ENCODE measurements around the gene GNG14.

GNG14 gene

DNA sequence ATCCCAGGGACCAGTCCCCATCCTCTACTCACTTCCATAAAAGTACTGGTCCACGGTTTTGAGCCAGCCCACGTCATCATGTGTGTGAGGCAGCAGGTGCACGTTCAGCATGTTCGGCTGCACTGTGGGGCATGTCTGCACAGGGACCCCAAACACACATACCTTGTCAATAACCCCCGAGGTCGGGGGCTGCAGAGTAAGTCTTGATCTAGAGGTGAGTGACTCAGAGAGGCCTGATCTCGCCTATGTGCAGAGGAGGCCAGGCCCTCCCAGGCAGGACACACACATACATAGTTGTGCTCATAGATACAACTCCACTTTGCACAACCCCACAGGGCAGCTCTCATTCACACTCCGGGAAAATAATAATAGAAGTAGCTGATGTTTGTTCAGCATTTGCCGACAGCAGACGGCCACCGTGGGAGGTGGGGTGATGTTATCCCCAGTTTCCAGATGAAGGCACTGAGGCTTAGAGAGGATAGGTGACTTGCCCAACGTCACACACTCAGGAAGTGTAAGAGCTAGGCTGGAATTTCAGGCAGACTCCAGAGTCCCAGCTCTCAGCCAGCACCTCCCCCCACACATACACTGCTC is 22.0 kb upstream of the GNG14 start:
- no peak for DNase-seq
- Histone ChIP-seq H3K36me3 (peaks cover 12% of the 10 kb centered on the region; the same call in 1 of the 2 replicates), H3K4me3 (ENCODE audit: low read depth, low read length) (peak overlapping the region; percentile 89), H3K27me3 (no peaks in the 10 kb centered on the region), H3K9me3 (no peaks in the 10 kb centered on the region), H3K4me1 (no peaks in the 10 kb centered on the region)
- TF ChIP-seq, protein P1, sequence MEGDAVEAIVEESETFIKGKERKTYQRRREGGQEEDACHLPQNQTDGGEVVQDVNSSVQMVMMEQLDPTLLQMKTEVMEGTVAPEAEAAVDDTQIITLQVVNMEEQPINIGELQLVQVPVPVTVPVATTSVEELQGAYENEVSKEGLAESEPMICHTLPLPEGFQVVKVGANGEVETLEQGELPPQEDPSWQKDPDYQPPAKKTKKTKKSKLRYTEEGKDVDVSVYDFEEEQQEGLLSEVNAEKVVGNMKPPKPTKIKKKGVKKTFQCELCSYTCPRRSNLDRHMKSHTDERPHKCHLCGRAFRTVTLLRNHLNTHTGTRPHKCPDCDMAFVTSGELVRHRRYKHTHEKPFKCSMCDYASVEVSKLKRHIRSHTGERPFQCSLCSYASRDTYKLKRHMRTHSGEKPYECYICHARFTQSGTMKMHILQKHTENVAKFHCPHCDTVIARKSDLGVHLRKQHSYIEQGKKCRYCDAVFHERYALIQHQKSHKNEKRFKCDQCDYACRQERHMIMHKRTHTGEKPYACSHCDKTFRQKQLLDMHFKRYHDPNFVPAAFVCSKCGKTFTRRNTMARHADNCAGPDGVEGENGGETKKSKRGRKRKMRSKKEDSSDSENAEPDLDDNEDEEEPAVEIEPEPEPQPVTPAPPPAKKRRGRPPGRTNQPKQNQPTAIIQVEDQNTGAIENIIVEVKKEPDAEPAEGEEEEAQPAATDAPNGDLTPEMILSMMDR (IDR thresholded peaks at IDR 0.05; ENCODE audit: low read depth, low read length) = no peak

DNA sequence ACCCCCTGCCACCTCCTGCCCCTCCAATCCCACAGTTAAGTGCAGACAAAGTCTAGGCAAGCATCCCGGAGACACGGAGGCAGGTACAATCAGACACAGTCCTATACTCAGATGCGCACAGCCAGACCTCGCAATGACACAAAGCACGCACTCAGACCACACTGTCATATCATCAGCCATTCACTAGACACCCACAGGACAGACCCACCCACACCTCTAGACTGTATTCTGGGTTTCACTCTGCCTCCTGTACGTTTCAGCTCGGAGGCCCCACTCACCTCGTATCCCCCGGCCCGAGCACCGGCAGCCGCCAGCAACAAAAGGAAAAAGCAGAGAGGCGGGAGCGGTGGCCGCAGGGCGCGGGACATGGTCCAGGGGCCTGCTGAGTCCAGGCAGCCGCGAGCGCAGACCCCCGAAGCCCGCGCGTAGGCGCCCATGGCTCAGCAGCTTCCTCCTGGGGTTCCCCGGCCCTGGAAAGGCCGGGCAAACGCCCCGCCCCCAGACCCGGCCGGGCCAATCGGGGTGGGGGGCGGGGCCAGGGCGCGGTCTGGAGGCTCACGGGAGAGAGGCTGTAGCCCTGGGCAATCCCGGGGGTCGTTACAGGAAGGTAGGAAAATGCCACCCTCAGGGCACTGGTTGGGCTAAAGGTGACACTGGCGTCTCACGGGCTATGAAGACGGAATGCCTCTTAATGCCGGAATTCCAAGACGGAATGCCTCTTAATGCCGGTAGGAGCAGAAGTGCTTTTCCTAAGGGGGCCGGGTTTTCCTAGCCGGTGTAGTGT is 21.3 kb upstream of the GNG14 start, which contains the start of the genes MAN2B1 and WDR83:
TSS of gene MAN2B1 (minus strand) at position 478 of the 784 bp plus-strand sequence. CDS start at position 437, 41 bp downstream.
TSS of gene WDR83 (plus strand) at position 543 of the 784 bp plus-strand sequence. CDS start 2,984 bp downstream, outside the sequence.
- Histone ChIP-seq H3K36me3 (peaks cover 12% of the 10 kb centered on the region; the same call in 1 of the 2 replicates), H3K27me3 (no peaks in the 10 kb centered on the region)
- TF ChIP-seq, protein P1 (IDR thresholded peaks at IDR 0.05; ENCODE audit: low read depth, low read length) = no peak

DNA sequence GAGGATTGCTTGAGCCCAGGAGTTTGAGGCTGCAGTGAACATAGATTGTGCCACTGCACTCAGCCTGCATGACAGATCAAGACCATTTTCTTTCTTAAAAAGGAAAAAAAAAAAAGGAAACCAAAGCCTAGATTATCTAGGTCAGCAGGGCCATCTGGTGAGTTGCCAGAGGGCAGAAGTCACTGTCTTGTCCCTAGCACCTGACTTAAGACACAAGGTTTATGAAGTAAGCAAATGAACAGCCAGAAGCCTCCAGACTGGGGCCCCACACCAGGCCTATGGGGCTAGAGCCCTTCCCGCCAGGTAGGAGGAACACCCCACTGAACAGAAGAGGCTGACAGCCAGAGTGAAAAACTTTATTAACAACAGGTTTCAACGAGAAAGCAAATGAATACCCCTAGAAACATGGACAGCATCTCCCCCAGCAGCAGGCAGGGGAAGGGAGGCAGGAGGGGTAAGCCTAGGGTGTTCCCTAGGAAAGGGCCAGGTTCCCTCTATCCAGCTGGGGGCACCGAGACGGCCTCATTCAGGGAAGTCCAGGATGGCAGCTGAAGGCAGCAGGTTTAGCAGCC is 20.0 kb upstream of the GNG14 start:
- DNase-seq = no peak
- H3K4me1 ChIP-seq = no peaks in the 10 kb centered on the region
- peaks cover 22% of the 10 kb centered on the region for H3K36me3 ChIP-seq
- TF ChIP-seq, protein P1 (IDR thresholded peaks at IDR 0.05; ENCODE audit: low read depth, low read length) = no peak
- H3K9me3 ChIP-seq = no peaks in the 10 kb centered on the region
- peak overlapping the region; percentile 81 for H3K4me3 ChIP-seq (ENCODE audit: low read depth, low read length)
- H3K27me3 ChIP-seq = no peaks in the 10 kb centered on the region

More for the DNA sequence above, 21.3 kb upstream of the GNG14 start, which contains the start of the genes MAN2B1 and WDR83:
- Histone ChIP-seq H3K4me1 (no peaks in the 10 kb centered on the region), H3K9me3 (no peaks in the 10 kb centered on the region), H3K4me3 (ENCODE audit: low read depth, low read length) (peak within 1 kb of the TSS; percentile 89)
- peak; percentile 88 for DNase-seq

GRCh38 chr19:12668346-12668745 is 19.5 kb upstream of the GNG14 start:
- Histone ChIP-seq H3K9me3 (no peaks in the 10 kb centered on the region), H3K36me3 (peaks cover 24% of the 10 kb centered on the region), H3K4me1 (no peaks in the 10 kb centered on the region), H3K27me3 (no peaks in the 10 kb centered on the region), H3K4me3 (ENCODE audit: low read depth, low read length) (peak overlapping the region; percentile 81)
- TF ChIP-seq, protein P1 (IDR thresholded peaks at IDR 0.05; ENCODE audit: low read depth, low read length) = no peak
- no peak for DNase-seq

GRCh38 chr19:12668932-12669269 is 18.9 kb upstream of the GNG14 start:
- H3K27me3 ChIP-seq = no peaks in the 10 kb centered on the region
- no peaks in the 10 kb centered on the region for H3K9me3 ChIP-seq
- no peak for DNase-seq
- H3K4me3 ChIP-seq (ENCODE audit: low read depth, low read length) = peak overlapping the region; percentile 81
- no peaks in the 10 kb centered on the region for H3K4me1 ChIP-seq
- peaks cover 28% of the 10 kb centered on the region for H3K36me3 ChIP-seq
- TF ChIP-seq, protein P1 (IDR thresholded peaks at IDR 0.05; ENCODE audit: low read depth, low read length) = no peak
